ENCODE measurements around the gene KIAA1217. TPM values are rescaled to one million over a fixed set of nuclear protein-coding genes. Genes with fewer than 3 reads are reported as not detected.

KIAA1217 gene
- total RNA-seq, 1 experiment from 2014 or later = 48.3 TPM

- H3K27ac Mint-ChIP-seq (ENCODE audit: low read depth, unreplicated experiment) = no peak overlapping the region
- BruUV-seq (replicated peaks) = no TSS peak
- H3K4me3 Mint-ChIP-seq (ENCODE audit: unreplicated experiment) = no peak overlapping the region
- intact Hi-C loops (cut with micrococcal nuclease) = no loop called here
- ChIA-PET CTCF (interaction anchor here (0.6 to 1.2 kb wide), 2 partner anchors 10 to 124 kb away, joined by 3 read pairs; no protein-coding TSS in a partner anchor), POLR2A (interaction anchor here (0.6 to 1.2 kb wide), 2 partner anchors 12 to 999 kb away, joined by 3 to 4 read pairs; no protein-coding TSS in a partner anchor)
- no peaks in the 10 kb centered on the region for H3K27me3 Mint-ChIP-seq (ENCODE audit: insufficient read depth, unreplicated experiment)
- H3K4me1 Mint-ChIP-seq (ENCODE audit: insufficient read depth, unreplicated experiment) = no peaks in the 10 kb centered on the region
- peaks cover 33% of the 10 kb centered on the region for H3K36me3 Mint-ChIP-seq (ENCODE audit: insufficient read depth, unreplicated experiment)
- TF ChIP-seq CTCF (IDR thresholded peaks at IDR 0.05; ENCODE audit: unreplicated experiment) = no peak
- no peaks in the 10 kb centered on the region for H3K9me3 Mint-ChIP-seq (ENCODE audit: unreplicated experiment)
- no peak for DNase-seq (ENCODE audit: unreplicated experiment)
Observed at GRCh38 chr10:24394461-24395190, 185.7 kb downstream of the KIAA1217 start.

GRCh38 chr10:24396396-24396795 is 187.5 kb downstream of the KIAA1217 start:
- Mint-ChIP-seq H3K4me1 (ENCODE audit: insufficient read depth, unreplicated experiment) (no peaks in the 10 kb centered on the region), H3K36me3 (ENCODE audit: insufficient read depth, unreplicated experiment) (peaks cover 31% of the 10 kb centered on the region), H3K27me3 (ENCODE audit: insufficient read depth, unreplicated experiment) (no peaks in the 10 kb centered on the region), H3K9me3 (ENCODE audit: unreplicated experiment) (no peaks in the 10 kb centered on the region), H3K4me3 (ENCODE audit: unreplicated experiment) (no peak overlapping the region), H3K27ac (ENCODE audit: low read depth, unreplicated experiment) (no peak overlapping the region)
- TF ChIP-seq CTCF (IDR thresholded peaks at IDR 0.05; ENCODE audit: unreplicated experiment) = no peak
- peak; percentile 9 for DNase-seq (ENCODE audit: unreplicated experiment)
- ChIA-PET CTCF (interaction anchor here (0.9 kb wide), 1 partner anchor 23 kb away, joined by 3 read pairs; no protein-coding TSS in a partner anchor), POLR2A (no interaction called here)
- intact Hi-C loops (cut with micrococcal nuclease) = no loop called here
- BruUV-seq (replicated peaks) = no TSS peak

- no TSS peak for BruUV-seq (replicated peaks)
- POLR2A ChIA-PET = interaction anchor here (1.0 to 1.4 kb wide), 2 partner anchors 9 to 14 kb away, joined by 3 to 8 read pairs; no protein-coding TSS in a partner anchor
- no peak for DNase-seq (ENCODE audit: unreplicated experiment)
- H3K27me3 Mint-ChIP-seq (ENCODE audit: insufficient read depth, unreplicated experiment) = no peaks in the 10 kb centered on the region
- H3K4me1 Mint-ChIP-seq (ENCODE audit: insufficient read depth, unreplicated experiment) = no peaks in the 10 kb centered on the region
- H3K27ac Mint-ChIP-seq (ENCODE audit: low read depth, unreplicated experiment) = no peak overlapping the region
- TF ChIP-seq CTCF (IDR thresholded peaks at IDR 0.05; ENCODE audit: unreplicated experiment) = no peak
- intact Hi-C loops (cut with micrococcal nuclease) = no loop called here
- CTCF ChIA-PET = interaction anchor here (0.7 kb wide), 1 partner anchor 404 kb away, joined by 3 read pairs; no protein-coding TSS in a partner anchor
- no peaks in the 10 kb centered on the region for H3K9me3 Mint-ChIP-seq (ENCODE audit: unreplicated experiment)
- H3K36me3 Mint-ChIP-seq (ENCODE audit: insufficient read depth, unreplicated experiment) = peaks cover 28% of the 10 kb centered on the region
- H3K4me3 Mint-ChIP-seq (ENCODE audit: unreplicated experiment) = no peak overlapping the region
Observed at GRCh38 chr10:24397662-24398061, 188.7 kb downstream of the KIAA1217 start.

GRCh38 chr10:24404567-24404966 is 195.6 kb downstream of the KIAA1217 start:
- no peak overlapping the region for H3K4me3 Mint-ChIP-seq (ENCODE audit: unreplicated experiment)
- H3K27me3 Mint-ChIP-seq (ENCODE audit: insufficient read depth, unreplicated experiment) = no peaks in the 10 kb centered on the region
- peaks cover 15% of the 10 kb centered on the region for H3K36me3 Mint-ChIP-seq (ENCODE audit: insufficient read depth, unreplicated experiment)
- no peaks in the 10 kb centered on the region for H3K9me3 Mint-ChIP-seq (ENCODE audit: unreplicated experiment)
- no peak for TF ChIP-seq CTCF (IDR thresholded peaks at IDR 0.05; ENCODE audit: unreplicated experiment)
- peaks cover 24% of the 10 kb centered on the region for H3K4me1 Mint-ChIP-seq (ENCODE audit: insufficient read depth, unreplicated experiment)
- POLR2A ChIA-PET = interaction anchor here (0.7 to 2.7 kb wide), 3 partner anchors 11 to 321 kb away, joined by 3 to 19 read pairs (median 4); no protein-coding TSS in a partner anchor
- BruUV-seq (replicated peaks) = no TSS peak
- intact Hi-C loops (cut with micrococcal nuclease) = no loop called here
- no peak for DNase-seq (ENCODE audit: unreplicated experiment)
- CTCF ChIA-PET = interaction anchor here (0.6 to 1.7 kb wide), 4 partner anchors 11 to 1604 kb away, joined by 3 to 4 read pairs (median 3); no protein-coding TSS in a partner anchor
- peak overlapping the region; percentile 39 for H3K27ac Mint-ChIP-seq (ENCODE audit: low read depth, unreplicated experiment)
